Activated effector memory CD4-positive, alpha-beta T cell treated with anti-CD3 and anti-CD28 coated beads, Interleukin-2, amount 50 U/mL, for 16 hours (primary cell): ENCODE results near the gene AGRP.
A peak's percentile ranks its signal among the peaks of the same experiment; 100 is the strongest.

ENCODE experiments used
- DNase-seq: peaks from one replicate; pipeline ENCODE4 v3.0.0-alpha.2; 2020

AGRP gene

DNA sequence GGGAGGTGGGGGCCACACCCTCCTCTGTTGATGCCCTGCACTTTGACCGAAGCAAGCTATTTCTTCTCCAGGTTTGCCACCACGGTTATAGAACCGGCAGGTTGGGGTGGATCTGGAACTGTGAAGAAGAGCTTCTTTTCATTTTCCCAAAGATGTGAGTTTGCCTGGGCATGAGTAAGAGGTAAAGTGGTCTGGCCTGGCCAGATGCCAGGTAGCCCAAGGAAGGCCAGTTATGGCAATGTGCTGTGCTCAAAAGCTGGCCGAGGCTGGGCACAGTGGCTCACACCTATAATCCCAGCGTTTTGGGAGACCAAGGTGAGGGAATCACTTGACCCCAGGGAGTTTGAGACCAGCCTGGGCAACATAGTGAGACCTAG is 21.1 kb downstream of the AGRP start:
- DNase-seq: no peak

GRCh38 chr16:67461600-67462278 is 21.6 kb downstream of the AGRP start:
- no peak for DNase-seq

GRCh38 chr16:67460961-67461360 is 22.4 kb downstream of the AGRP start:
- no peak for DNase-seq

- DNase-seq: no peak
Observed at GRCh38 chr16:67460168-67460567, 23.2 kb downstream of the AGRP start.

DNA sequence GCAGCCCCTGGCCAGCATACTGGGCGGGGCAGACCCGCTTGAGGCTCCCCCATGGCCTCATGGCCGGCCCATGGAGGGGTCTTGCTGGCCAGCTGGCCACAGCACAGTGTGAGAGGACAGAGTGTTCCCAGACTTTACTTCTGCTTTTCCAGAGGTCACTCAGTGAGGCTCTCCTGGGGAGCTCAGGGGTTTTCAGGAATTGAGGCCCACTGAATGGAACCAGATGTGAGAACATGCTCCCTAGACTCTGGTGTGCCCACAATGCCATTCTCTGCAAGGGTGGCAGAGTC is 23.5 kb downstream of the AGRP start:
- no peak for DNase-seq

DNA sequence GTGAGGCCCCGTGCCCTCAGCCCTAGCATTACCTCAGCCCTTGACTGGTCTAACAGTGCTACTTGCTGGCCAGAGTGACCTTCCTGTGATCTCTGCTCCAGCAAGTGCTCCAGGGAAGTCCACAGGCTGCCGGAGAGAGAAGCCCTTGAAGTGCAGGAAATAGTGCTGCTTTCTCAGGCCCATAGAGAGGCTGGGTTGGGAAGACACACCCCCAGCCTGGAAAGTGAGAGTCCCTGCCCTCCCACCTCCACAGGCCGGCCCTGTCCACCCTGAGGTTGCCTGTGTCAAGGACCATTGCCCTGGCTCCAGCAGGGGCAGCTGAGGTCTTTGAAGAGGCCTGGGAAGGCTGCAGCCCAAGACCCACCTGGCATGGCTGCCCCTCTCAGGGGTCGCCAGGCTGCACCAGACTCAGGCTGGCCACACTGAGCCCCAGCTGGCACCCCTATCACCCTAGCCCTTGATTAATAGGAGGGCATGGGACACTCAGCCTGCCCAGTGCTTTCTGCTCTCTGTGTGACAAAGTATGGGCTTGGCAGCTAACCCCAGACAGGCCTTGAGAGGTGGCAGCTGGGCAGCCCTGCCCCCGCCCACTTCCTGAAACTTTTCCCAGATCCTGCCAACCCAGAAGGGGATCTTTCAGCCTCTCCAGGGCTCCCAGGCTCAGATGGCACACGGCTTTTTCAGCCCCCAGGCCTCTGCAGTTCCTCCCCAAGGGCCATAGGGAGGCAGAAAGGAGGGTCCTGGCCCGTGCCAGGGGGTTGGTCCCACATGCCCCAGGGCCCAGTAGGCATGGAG is 24.1 kb downstream of the AGRP start:
- DNase-seq: no peak

- no peak for DNase-seq
Observed at GRCh38 chr16:67458121-67458641, 25.2 kb downstream of the AGRP start.

DNA sequence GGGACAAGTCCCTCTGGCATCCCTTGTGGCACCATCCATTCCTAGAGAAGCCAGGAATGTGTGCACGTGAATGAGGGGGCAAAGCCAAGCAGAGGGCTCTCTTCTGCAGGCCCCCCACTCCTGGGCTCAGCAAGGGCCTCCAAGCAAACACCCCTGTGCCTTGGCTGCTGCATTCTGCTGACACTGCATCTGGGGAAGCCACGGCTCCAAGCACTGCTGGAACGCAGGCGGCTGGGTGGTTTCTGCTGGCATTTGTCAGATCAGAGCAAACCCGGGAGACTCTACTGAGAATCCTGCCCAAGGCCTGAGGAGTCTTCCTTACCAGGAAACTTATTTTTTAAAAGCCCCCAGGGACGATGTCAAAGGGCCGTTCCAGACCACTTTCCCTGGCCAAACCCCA is 25.7 kb downstream of the AGRP start:
- no peak for DNase-seq

DNA sequence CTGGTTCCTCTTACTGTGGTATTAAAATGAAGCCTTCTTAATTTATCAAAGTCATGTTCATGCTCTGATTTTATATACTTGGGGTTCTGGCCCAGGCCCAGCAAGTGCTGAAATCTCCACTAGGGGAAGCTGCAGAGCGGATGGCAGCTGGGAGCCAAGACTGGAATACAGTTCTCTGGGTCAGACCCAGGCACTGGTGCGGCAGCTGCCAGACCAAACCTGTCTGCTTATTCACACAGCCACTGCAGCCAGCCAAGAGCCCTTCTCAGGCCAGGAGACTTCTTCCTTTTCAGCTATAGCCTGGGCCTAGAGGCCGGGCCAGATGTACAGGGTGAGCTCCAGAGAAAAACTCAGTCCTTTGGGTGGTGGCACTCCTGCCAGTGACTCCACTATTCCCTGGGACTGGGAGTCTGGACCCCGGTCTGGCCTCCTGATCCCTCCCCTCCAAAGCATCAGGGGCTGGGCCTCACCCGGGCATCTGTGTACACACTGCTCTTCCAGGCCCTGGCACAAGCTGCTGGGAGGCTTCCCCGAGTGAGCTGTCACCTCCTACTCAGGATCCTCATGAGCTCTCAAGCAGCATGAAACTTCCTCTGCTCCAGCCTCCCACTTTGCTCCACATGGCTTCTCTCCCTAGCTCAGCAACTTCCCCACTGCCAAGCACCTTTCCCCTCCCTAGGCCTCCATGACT is 26.8 kb downstream of the AGRP start:
- DNase-seq: no peak

DNA sequence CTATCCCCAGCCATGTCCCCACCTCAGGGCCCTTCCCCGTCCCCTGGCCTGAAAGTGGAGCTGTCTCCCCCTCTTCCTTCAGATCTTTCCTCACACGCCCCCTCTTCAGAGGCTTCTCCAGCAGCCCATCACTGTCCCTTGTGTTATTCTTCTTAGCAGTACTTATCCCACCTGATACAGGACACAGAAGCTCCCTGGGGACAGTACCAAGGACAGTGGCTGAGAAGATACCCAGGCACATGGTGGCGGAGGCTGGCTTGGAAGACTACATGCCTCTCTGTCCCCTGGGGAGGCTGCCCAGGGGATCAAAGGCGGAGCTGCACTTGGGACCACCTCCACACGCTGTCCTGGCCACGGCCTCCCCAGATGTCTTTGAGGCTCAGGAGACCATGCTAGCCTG is 28.5 kb downstream of the AGRP start:
- DNase-seq: no peak

DNA sequence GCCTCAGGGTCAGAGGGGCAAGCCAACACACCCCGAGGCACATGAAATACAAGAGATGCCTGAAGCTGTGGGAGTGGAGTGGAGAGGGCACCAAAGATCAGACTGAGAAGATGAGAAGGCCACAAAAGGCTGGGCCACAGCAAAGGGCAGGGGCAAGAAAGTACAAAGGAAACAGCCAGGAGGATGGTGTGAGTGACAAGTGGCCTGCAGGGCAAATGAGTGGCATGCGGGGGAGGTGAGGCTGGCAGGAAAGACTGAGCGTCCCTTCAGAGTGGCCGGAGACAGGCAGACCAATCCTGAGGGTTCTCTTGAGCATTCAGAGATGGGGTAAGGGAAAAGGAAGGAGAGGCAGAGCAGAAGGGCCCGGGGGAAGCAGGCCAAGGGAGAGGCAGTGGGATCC is 29.2 kb downstream of the AGRP start:
- no peak for DNase-seq

DNA sequence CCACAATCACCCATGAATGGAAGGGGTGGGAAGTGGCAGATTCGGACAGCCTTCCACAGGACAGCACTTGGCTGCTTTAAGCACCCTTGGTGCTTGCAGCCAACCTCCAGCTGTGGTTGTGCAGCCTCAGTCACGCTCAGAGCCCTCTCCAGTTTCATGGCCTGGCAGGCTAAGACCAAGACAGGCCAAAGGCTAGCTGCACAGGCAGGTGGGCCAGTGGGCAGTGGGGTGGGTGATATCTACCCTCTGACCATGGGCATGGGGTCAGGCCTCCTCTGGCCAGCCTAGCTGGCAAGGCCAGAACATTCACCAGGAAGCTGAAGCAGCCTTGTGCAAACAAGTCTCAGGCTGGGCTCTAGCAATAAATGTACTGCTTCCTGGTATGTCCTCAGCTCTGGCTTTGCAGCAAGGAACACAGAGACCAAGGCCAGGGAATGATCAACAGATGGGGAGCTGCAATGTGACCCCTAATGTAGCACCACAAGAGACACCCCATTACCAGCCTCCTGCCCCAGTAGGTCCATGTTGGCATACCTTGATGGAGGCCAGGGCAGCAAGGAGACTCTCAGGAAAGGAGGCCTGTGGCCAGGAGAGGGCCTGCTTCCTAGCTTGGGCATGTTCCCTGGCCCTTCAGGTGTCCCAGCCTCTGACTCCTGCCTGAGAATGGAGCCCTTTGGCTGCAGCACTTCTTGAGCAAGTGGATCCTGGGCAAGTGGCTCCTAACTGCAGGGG is 31.5 kb downstream of the AGRP start:
- DNase-seq: no peak

DNA sequence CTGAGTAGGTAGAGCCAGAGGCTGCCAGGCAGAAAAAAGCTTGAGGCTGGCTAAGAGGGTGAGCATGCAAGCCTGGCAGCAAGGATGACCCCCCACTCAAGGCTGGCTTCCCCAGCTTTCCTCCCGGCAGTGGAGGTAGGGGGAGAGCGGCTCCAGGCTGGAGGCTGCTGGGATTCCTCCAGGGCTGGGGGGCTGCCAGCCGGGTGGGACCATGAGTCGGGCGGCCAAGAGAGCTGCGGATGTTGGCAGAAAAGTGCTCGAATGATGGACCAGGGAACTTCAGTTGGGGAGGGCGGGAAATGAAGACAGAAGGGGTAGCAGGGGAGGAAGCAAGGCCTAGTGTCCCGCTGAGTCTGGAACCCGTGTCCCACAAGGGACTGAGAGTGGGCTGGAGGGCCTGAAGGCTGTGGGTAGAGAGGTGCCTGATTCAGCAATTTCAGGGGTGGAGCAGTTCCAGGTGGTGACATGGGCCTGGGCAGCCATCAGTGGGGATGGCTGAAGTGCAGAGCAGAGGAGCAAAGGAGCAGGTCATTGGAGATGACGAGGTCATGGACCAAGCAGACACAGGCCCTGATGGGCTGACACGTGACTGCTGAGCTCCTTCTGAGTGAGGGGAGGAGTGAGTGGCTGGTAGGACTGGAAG is 32.2 kb downstream of the AGRP start:
- no peak for DNase-seq

DNA sequence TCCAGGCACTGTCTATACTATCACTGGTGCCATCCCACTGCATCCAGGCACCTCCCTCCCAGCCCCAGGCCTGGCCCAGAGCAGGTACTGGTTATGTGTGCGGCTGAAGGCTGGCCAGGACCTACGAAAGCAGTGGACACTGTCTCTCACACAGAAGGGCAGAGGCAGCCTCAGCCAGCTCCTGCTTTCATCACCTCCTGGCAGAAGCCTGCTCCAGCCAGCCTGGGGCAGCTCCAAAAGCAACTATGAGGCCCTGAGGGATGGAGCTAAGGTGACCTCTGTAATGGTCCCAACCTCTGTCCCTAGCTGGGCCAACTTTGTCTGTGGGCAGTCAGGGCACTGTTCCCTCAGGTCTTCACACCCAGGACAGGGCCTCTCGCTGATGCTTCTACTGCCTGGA is 33.6 kb downstream of the AGRP start:
- no peak for DNase-seq

- no peak for DNase-seq
Observed at GRCh38 chr16:67449336-67449735, 34.0 kb downstream of the AGRP start.

- no peak for DNase-seq
Observed at GRCh38 chr16:67448580-67448979, 34.8 kb downstream of the AGRP start.

DNA sequence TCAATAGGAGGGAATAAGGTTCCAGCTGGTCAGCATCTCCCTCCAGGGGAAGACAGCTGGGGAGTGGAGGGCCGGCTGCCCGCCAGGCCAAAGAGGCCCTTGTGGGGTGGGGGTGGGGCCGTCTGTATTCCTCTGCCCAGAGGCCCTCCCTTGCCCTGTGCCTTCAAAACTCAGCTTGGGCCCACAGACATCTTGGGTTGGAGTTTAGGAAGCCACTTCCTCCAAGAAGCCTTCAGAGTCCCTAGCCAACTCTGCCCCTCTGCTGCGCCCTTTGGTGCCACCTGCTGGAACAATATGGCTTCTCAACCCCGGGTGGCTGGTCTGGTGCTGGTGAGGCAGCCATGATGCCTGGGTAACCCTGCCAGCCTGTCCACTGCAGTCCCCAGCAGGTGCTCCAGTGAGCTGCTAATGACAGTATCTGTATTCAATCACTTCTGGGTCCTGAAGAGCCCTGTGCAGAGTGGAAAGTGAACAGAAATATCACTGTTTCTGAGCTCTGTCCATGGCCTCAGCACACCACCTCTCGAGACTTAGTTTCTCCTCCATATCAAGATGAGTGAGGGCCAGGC is 35.8 kb downstream of the AGRP start:
- peak; percentile 83 for DNase-seq

DNA sequence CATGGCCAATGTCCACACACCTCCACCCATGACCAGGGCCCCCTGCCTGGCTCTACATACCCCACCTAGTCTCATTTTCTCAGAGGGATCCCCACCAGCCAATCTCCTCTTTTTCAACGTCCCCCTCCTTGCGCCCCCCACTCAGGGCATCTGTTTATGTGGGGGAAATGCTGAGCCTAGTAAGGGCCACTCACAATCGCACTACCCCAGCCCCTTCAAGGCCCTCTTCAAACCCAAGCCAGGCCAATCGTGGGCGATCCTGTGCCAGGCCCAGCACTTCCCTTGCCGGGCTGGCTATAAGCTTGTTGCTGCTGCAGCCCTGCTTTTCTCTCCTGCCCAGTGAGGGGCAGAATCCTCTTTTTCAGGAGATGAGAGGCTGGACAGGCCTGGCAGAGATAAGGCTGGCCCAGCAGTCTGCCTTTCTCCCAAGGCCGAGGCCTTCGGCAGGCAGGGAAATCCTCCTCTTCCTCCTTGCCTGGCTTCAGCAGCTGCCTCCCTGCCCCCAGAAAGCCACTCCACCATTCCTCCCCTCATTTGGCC is 36.3 kb downstream of the AGRP start:
- no peak for DNase-seq

DNA sequence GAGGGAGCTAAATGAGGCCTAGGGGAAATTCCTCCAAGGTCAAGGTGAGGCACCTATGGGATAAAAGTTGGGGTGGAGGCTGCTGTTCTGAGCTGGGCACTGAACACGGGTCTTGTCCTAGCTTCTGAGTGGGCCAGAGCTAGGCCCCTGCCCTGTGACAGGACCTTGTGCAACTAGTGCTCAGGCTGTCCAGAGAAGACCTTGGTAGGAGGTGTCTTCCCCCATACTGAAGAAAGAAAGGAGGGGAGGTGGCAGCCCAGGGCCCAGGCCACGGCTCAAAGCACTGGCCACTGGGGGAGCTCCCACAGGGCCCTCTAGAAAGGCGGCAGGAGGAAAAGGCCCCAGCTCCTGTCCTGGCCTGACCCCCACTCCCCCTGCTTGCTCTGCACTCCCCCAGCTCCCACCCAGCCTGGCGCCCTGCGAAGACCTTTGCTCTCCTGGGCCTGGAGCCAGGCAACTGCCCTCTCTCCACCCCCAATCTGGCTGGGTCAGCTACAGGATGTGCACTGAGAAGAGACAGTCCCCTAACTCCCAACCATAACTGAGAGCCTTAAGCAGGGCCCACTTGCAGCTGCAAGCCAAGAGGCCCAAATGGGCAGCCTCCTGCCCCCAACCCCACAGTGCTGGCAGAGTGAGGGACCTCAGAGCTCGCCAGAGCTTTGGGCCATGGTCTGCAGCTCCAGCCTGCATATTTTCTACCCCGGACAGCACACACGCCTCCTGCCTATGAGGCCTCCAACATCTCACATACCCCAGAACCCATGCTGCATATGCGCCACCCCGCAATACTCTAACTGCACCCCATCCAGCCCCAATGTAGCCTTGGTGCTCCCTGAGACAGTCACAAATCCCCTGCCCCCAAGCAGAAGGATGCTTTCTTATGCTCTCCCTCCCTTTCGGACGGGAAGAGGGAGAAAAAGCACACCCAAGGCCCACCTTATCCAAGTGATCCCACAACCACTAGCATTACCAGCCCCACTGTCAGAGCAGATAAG is 37.1 kb downstream of the AGRP start:
- DNase-seq: no peak

DNA sequence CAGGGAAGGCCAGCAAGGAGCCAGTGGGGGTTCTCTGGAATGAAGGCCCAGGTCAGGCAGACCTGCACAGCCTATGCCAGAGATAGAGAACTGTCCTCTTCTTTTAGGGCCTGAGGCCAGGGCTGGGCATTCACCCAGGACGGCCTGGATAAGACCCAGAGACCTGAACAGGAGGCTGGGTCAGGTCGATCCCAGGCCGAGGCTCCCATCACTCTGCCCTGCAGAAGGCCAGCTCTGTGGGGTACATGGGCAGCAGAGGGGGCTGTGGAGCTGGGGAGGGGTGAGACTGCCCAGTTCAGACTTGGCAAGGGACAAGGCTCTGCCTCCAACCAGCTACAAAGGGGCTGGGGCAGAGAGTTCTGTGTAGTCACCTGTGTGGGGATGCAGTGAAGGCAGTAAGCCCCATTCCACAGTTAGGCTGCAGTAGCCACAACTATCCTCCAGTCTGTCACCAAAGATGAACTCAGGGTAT is 37.9 kb downstream of the AGRP start:
- no peak for DNase-seq

- DNase-seq: no peak
Observed at GRCh38 chr16:67445126-67445426, 38.3 kb downstream of the AGRP start.
